ENCODE measurements around the gene APOM.

The APOM gene

GRCh38 chr6:31639043-31639442 lies 16.7 kb upstream of the APOM start:
- DNase-seq (ENCODE audit: low read depth): no peak
- TF ChIP-seq, protein P1, sequence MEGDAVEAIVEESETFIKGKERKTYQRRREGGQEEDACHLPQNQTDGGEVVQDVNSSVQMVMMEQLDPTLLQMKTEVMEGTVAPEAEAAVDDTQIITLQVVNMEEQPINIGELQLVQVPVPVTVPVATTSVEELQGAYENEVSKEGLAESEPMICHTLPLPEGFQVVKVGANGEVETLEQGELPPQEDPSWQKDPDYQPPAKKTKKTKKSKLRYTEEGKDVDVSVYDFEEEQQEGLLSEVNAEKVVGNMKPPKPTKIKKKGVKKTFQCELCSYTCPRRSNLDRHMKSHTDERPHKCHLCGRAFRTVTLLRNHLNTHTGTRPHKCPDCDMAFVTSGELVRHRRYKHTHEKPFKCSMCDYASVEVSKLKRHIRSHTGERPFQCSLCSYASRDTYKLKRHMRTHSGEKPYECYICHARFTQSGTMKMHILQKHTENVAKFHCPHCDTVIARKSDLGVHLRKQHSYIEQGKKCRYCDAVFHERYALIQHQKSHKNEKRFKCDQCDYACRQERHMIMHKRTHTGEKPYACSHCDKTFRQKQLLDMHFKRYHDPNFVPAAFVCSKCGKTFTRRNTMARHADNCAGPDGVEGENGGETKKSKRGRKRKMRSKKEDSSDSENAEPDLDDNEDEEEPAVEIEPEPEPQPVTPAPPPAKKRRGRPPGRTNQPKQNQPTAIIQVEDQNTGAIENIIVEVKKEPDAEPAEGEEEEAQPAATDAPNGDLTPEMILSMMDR (conservative IDR thresholded peaks at IDR 0.05; ENCODE audit: low read length): no peak

DNA sequence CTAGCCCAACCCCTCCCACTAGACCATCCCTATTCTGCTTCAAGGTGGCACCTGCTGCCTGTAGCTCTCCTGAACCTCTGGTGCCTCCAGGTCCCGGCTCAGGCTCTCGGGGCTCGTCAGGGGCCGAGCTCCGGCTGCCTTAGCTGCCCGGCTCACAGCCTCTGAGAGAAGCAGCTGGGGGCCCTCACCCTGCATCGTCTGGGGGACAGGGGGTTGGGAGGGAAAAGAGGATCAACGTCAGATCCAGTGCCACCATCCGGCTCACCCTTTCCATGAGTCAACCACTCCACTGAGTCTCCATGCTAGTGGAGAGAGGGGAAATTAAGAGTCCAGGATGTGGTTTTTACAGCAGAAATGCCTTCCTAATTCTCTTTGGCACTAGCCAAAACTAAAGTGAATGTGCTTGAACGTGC lies 16.2 kb upstream of the APOM start:
- peak; percentile 69 for DNase-seq (ENCODE audit: low read depth)

More at GRCh38 chr6:31639043-31639442, 16.7 kb upstream of the APOM start:
- no peak overlapping the region for H3K4me3 ChIP-seq (ENCODE audit: low read length)

GRCh38 chr6:31640612-31641011 lies 15.1 kb upstream of the APOM start:
- TF ChIP-seq, protein P1 (conservative IDR thresholded peaks at IDR 0.05; ENCODE audit: low read length): no peak
- no peak overlapping the region for H3K4me3 ChIP-seq (ENCODE audit: low read length)
- no peak for DNase-seq (ENCODE audit: low read depth)

More for the DNA sequence above, 16.2 kb upstream of the APOM start:
- TF ChIP-seq, protein P1 (conservative IDR thresholded peaks at IDR 0.05; ENCODE audit: low read length): no peak
- H3K4me3 ChIP-seq (ENCODE audit: low read length): no peak overlapping the region

DNA sequence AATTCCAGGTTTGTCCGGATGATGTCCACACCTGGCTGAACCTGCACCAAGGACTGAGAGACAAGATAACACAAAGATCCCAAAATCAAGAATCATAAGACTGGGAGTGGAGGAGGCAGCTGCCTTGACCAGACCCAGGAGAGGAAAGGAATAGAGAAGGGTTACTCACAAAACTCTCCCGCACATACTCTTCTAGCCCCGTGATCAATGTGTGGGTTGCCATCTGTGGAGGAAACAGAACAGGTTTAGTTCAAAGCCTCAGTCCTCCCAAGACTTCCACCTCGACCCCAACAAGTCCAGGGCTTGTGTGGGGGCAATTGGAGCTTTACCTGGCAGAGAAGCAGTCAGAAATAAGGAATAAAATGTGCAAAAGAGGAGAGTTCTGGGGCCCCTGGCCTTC lies 14.3 kb upstream of the APOM start:
- TF ChIP-seq, protein P1 (conservative IDR thresholded peaks at IDR 0.05; ENCODE audit: low read length): no peak

GRCh38 chr6:31642798-31643570 lies 12.7 kb upstream of the APOM start:
- TF ChIP-seq, protein P1 (conservative IDR thresholded peaks at IDR 0.05; ENCODE audit: low read length): no peak

More for the DNA sequence above, 14.3 kb upstream of the APOM start:
- DNase-seq (ENCODE audit: low read depth): no peak
- no peak overlapping the region for H3K4me3 ChIP-seq (ENCODE audit: low read length)

DNA sequence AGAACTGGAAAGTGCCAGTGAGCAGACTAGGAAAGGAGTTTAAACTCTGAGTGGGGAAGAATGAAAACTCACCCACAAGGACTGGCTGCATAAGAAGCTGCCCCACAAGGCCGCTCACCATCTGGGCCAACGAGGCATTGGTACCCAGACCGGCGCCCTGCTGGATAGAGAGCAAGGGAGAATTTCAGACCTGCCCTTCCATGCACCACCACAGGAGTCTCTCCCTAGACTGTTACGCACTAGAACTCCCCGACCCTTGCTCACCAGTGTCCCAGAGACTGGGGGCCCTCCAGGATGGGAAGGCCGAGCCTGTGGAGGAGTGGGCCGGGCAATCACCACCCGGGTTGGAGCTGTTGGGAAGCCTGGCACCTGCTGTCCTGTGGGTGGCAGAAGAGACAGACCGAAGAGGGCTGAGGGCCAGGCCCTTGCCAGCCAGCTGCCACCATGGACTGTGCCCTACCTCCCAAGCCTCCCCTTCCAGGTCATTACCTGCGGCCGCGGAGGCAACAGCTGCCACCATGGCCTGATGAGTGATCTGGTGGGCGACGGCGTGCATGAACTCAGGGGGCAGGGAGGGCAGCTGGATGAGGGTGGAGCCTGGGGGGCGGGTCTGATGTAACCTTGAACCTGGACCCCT lies 11.8 kb upstream of the APOM start:
- TF ChIP-seq, protein P1 (conservative IDR thresholded peaks at IDR 0.05; ENCODE audit: low read length): no peak
- DNase-seq (ENCODE audit: low read depth): no peak
- H3K4me3 ChIP-seq (ENCODE audit: low read length): no peak overlapping the region

More at GRCh38 chr6:31642798-31643570, 12.7 kb upstream of the APOM start:
- no peak for DNase-seq (ENCODE audit: low read depth)
- no peak overlapping the region for H3K4me3 ChIP-seq (ENCODE audit: low read length)

DNA sequence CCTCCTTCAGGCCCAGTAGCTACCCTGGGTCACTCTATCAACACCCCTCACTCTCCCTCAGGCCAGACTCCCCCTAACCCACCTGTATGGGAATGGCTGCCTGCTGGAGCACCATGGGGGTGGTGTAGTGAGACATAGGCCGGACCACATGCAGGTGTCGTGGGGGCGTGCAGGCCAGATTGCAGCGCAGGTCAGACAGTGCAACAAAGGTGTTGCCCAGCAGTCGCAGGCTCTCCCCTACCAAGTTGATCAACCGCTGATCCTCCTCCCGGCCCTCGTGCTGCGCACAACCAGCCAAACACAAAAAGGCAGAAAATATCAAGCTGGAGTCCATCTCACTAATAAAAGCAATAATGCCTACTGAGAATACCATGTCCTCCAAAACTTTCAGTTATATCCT lies 10.4 kb upstream of the APOM start:
- H3K4me3 ChIP-seq (ENCODE audit: low read length): no peak overlapping the region
- TF ChIP-seq, protein P1 (conservative IDR thresholded peaks at IDR 0.05; ENCODE audit: low read length): no peak
- DNase-seq (ENCODE audit: low read depth): no peak
